Urothelium cell line (cell line): ENCODE data around the gene LMNTD2.

Source experiments
- DNase-seq: peaks from one replicate; pipeline ENCODE4 v3.0.0; 2011; ENCODE audit warnings: low spot score, mixed read lengths
- FAIRE-seq: peaks from 2 replicates; lab custom pipeline; 2011; peaks lifted over from hg19 to GRCh38; lab: Jason Lieb, UNC

LMNTD2 gene

DNA sequence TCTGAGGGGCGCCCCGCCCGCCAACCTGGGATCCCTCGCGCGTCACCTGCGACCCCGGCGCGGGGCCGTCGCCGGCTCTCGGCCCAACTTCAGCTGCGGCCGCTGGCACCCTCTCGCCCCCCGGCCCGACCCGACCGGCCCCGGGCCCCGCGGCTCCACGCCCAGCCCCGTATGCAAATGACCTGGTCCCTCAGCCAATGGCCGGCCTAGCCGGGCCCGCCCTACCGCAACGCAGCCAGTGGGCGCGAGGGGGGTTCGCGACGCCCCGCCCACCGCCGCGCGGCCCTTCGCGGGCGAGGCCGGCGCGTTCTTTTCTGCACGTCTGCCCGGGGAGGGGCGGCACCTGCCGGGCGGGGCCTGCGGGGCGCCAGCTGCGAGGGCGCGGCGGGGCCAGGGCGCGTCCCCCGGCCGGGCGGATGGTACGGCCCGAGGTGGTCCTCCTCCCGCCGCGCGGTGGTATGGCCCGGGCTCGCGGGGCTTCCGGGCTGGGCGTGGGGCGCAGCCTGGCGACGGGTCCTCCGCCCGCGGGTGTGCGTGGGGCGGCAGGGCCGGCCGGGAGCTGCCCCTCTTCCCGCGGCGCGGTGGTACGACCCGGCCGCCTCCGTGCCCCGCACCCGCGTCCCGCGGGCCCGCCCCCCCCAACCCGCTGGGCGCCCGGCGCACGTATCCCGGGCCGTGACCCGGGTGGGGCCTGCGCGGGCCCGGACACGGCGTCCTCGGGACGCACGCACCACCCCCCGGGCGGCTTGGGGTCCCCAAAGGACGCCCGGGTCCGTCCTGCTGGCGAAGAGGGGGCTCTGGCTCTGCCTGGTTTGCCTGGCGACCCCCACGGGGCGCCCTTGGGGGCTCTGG lies 8.0 kb upstream of the LMNTD2 start:
- FAIRE-seq, result no peak
- peak; percentile 94 for DNase-seq

DNA sequence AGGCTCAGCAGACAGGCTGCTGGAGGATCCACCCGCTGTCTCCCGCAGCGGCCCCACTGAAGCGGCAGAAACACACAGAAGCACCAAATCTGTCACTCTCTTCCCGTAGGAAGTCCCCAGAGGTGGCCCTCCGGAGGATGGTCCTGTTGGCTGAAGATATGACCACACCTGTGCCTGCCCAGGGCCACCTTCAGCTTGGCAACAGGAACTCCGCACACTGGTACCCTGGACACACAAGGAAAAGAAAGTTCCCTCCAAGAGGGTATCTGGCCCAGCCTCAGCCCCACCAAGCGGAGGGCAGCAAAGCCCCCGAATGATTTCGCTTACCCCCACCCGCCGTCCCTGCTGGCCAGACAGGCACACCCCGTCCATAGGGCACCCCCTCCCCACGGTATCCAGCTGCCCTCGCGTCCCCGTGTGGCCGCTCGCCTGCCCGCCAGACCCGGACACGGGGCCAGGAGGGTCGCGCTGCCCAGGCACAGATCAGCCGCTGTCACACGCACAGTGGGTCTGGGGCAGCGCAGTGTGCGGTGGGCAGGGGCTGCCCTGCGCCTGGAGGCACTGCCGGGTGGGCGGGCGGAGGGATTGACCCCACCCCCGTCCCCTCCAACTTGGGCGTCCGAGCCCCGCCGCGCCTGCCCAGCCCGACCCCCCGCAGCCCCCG lies 7.2 kb upstream of the LMNTD2 start:
- FAIRE-seq, result no peak

DNA sequence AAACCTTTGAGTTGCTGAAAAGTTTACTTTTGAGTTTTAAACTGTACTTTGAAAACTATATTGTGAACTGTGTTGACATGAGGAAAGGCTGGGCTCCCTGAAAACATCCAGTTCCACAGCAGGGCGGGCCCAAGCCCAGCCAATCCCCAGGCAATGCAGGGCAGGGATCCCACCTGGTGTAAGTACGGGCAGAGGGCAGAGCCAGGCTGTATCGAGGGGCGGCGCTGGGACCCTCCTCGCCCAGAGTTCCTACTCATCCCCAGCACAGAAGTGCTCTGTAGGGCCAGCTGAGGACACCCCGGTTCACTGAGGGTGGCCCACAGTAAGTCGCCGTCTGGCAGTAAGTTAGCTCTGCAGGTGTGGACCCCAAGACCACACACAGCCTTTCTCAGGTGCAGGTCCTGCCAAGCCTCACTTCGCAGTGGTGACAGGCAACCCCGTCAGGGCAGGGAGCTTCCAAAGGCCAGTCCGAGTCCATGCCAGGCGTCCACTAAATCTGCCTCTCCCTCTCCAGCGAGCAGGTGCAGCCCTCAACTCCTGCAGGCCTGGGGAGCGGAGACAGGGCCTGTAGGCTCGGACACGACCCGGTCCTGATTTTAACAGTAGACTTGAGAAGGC lies 6.6 kb upstream of the LMNTD2 start:
- no peak for FAIRE-seq
- DNase-seq, result no peak

More for the DNA sequence above, 7.2 kb upstream of the LMNTD2 start:
- no peak for DNase-seq

DNA sequence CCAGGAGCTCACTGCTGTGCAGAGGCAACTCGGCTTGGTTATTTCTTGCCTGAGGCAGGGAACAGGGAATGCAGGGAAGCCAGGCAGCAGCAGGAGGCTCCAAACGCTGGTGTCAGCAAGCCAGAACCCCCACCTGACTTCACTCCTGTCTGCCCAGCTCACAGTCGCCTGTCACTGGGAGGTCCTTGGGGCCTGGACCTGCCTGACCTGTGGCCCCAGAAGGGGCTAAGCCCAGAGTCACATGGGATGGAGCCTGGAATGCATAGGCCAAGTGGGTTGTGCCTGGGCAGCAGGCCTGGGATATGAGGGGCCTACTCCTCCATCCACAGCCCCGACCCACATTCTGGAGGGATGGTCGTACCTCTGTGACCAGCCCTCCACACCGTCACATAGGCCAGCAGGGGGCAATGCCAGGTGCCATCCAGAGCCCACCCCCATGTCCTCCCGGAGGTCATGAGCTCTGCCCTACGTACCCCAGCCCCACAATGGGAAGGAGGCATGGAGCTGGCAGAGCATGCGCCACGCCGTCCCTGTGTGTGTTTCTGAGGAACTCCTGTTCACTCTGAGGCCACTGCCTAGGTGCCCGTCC lies 5.5 kb upstream of the LMNTD2 start:
- DNase-seq (no peak), FAIRE-seq (no peak)

DNA sequence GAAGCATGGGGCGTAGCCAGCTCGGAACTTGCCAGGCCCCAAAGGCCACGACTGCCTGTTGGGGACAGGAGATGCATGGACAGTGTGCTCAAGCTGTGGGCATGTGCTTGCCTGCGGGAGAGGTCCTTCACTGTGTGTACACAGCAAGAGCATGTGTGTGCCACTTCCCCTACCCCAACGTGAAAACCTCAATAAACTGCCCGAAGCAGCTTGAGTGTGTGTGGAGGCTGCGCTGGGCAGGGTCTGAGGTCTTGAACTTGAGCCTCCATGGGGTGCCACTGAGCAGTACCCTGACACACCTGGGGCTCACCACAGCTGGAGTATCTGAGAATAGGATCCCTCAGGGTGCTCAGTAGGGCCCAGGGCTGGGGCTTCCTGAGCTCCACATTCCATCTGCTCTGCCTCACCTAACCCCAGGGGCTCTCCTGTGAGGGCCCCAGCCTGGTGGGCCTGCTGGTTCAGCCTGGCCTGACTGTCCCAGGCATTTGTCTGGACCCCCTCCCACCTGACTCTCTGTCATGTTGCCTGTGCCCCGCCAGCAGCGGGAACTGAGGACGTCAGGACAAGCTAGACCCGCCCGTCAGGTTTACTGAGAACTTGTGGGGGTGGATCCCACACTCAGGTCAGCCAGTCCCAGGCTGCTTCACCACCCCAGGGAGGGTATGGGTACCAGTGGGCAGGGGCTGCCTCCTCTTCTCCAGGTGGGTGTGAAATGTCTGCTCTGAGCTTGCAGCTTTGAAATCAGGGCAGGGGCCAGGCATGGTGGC lies 3.5 kb upstream of the LMNTD2 start:
- no peak for DNase-seq
- FAIRE-seq, result no peak

DNA sequence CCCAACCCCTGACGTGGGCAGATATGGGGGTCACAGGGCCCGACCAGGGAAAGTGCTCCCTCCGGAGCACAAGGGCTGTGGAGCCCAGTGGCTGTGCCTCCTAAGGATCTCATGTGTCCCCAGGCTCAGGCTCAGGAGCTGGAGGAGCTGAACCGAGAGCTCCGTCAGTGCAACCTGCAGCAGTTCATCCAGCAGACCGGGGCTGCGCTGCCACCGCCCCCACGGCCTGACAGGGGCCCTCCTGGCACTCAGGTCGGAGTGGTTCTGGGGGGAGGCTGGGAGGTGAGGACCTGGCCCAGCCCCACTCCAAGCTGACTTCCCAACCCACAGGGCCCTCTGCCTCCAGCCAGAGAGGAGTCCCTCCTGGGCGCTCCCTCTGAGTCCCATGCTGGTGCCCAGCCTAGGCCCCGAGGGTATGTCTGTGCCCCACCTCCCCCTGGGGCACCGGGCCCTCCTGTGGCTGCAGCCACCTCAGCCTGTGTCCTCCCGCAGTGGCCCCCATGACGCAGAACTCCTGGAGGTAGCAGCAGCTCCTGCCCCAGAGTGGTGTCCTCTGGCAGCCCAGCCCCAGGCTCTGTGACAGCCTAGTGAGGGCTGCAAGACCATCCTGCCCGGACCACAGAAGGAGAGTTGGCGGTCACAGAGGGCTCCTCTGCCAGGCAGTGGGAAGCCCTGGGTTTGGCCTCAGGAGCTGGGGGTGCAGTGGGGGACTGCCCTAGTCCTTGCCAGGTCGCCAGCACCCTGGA lies 2.7 kb upstream of the LMNTD2 start:
- DNase-seq (no peak), FAIRE-seq (no peak)

DNA sequence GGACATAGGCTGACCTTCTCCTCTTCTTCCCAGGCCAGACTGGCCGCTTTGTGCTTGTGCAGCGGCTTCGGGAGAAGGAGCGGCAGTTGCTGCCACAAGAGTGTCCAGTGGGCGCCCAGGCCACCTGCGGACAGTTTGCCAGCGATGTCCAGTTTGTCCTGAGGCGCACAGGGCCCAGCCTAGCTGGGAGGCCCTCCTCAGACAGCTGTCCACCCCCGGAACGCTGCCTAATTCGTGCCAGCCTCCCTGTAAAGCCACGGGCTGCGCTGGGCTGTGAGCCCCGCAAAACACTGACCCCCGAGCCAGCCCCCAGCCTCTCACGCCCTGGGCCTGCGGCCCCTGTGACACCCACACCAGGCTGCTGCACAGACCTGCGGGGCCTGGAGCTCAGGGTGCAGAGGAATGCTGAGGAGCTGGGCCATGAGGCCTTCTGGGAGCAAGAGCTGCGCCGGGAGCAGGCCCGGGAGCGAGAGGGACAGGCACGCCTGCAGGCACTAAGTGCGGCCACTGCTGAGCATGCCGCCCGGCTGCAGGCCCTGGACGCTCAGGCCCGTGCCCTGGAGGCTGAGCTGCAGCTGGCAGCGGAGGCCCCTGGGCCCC lies 1.6 kb upstream of the LMNTD2 start:
- FAIRE-seq, result no peak

DNA sequence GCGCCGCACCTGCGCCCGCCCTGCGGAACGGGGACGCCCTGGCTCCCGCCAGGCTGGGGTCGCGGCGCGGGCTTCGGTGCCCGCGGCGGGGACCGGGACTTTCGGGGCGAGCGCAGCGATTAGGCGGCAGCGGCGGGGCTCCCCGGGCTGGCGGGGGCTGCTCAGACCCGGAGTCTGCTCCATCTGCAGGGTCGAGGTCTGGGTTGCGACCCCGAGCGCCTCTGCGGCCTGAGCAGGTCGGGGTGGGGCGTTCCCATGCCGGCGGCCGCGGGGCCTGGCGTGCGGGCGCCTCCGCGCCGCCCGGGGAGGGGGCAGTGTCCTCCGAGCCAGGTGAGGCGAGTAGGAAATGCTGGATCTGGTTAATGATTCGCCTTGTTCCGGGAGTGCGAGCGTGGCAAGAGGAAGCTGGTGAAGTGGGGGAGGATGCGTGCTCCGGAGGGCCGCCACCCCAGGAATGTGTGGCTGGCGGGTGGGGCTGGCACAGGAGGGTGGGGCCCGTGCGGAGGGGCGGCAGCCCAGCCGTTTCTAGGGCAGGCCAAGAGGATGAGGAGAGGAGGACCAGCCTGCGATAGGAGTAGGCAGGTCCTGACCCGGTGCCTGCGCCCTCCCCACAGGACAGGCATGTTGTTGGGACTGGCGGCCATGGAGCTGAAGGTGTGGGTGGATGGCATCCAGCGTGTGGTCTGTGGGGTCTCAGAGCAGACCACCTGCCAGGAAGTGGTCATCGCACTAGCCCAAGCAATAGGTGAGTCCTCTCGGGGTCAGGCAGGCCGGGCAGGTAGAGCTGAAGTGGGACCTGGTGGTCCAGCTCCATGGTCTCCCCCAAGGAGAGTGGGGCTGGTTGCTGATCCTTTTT lies 838 bp upstream of the LMNTD2 start:
- peak; percentile 57 for DNase-seq

More for the DNA sequence above, 1.6 kb upstream of the LMNTD2 start:
- DNase-seq, result no peak

DNA sequence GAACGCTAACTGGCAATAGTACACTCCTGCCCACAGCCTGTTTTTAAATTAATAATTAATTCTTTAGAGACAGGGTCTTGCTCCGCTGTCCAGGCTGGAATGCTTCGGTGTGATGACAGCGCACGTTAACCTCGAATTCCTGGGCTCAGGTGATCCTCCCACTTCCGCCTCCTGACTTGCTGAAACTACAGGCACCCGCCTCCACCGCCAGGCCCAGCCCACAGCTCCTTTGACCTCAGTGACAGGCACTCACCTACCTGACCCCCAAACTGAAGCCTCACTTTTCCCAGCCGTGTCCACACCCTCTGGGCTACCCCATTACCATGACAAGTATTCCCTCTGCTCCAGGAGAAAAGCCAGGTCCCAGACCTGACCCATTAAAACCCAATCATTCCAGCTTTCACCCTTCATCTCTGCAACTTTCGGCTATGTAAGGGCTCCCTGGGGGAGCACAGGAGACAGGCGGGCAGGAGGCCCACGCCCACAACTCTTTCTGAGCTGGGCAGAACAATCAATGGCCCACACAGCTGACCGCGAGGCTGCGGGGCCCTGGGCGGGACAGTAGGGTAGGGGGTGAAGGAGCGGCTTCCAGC lies 730 bp downstream of the LMNTD2 start:
- FAIRE-seq (no peak), DNase-seq (no peak)

More for the DNA sequence above, 838 bp upstream of the LMNTD2 start:
- FAIRE-seq, result no peak

DNA sequence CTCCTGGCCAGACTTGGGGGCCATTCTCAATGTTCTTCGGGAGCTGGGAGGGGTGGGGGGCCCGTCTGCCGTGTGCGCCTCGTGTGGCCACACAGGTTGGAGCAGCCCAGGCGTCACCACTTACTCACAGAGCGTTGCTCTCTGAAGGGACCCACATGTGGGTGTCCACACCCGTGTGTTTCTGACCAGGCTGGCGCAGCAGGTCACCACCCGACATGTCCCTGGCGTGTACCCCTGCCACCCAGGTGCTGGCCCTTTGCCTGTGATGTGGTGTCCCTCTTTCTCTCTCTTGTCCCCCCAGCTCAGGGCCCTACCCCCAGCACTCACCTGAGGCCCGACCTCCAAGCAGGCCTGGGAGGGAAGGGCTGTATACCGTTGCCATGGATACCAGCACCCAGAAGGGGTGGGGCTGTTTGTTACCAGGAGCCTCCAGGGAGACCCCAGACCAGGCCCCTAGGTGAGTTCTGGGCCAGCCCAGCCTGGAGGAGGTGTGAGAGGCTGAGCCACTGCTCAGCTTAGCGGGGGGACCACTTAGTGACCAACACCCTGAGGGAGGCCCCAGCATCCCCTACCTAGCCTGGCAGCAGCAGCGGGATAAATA lies 1.4 kb downstream of the LMNTD2 start:
- FAIRE-seq (no peak), DNase-seq (no peak)

DNA sequence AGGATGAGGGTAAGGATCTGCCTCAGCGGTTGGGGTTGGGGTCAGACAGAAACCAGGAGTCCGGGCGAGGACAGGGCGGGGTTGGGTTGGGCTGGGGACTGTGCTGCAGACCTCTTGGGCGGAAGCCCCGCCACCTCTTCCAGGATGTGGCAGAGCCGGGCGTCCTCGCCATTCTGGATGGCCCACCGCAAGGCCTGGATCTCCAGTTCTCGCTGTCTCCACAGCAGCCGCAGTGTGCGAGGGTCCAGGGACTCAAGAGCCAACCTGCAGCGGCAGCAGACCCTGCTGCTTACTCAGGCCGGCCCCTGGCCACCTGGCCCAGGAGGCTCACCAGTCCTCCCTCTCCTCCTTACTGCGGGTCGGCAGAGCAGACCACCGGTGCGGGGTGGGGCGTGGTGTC lies 2.0 kb downstream of the LMNTD2 start:
- FAIRE-seq (no peak), DNase-seq (no peak)

DNA sequence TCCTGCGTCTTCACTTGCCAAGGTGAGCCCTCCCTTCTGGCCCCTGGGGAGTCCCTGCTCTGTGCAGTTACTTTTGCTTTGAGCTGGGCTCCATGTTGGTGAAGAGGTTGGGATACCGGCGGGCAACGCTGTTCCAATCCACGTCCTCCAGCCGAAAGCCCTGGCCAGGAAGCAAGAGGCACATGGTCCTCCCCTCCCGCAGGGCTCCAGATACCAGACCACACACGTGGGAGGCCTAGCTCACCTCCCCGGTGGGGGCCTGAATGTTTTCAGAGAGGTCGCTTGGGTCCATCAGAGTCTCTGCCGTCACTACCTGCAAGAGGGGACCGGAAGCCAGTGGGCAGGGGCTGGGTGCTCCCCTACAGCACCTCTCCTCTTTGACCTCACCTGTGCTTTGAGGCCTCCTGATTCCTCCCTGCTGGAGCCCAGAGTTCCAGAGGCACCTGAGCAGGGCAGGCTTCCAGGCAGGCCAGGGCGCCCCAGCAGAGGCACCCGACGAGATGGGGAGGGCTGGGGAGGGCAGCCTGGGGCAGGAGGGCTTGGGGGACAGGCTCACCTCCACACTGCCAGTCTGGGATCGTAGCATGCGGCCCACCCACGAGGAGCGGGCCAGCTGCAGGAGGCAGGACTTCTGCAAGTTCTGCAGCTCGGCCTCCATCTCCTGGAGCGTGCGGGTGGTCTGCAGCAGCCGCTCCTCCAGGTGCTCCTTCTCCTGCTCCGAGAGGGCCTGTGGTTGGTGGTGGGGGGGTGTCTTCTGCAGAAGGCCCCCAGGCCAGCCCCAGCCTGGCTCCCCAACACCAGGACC lies 3.0 kb downstream of the LMNTD2 start:
- FAIRE-seq (no peak), DNase-seq (no peak)

DNA sequence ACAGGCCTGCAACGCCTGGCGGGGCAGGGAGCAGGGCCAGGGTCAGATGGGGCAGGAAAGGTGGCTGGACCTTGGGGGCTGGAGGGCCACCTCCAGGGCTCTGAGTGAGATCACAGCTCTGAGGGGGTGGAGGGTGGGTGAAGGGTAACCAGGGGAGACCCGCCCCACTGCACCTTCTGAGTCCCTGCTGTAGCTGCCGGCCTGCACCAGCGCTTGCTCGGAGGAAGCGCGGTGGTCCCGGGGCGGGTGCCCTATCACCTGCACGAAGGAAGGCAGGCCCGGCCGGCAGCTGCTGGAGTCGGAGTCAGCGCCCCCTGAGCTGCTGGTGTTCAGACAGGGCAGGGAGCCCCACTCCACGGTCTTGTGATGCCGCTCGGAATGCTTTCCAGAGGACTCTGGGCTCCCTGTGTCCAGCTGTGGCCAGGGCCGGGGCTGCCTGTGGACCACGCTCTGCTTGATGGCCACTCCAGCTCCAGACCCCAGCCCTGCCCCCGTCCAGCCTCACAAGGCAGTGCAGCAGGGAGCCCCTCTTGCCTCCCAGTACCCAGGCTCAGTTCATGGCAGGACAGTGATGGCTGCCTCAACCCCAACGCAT lies 3.8 kb downstream of the LMNTD2 start:
- FAIRE-seq, result no peak
- no peak for DNase-seq

DNA sequence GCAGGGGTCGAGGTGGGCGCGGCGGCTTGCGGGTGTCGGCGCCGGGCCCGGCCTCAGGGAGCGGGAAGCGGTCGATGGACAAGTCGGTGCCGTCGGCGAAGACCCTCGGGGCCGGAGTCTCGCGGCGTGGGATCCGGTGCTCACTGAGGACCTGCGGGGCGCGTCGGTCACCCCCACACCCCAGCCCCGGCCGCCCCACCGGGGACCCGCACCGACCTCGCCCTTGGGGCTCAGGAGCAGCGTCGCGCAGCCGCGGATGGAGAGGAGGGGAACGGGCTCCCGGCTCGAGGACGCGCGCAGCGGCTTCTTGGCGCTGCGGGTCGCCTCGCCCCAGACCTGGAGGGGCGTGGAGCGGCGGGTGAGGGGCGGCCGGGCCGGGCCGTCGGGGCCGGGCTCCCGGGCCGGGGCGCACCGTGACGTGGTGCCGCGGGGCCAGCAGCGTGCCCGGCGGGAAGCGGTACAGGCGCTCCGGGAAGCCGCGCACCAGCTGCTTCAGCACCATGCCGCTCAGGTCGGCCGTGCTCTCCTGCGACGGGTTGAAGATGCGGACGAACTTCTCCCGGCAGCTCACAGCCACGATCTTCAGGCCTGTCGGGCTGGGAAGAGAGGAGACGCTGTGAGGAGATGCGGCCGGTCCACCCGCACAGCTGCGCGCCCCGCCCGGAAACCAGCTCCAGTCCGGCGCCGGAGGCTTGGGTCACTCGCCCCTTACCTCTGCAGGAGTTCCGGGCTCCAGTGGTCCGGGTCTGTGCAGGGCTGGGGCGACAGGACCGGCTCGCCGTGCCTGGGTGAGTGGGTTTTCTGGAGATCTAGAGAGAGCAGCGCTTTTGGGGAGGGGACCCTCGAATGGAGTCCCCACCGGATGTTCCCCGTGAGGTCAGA lies 4.5 kb downstream of the LMNTD2 start:
- DNase-seq, result no peak
- no peak for FAIRE-seq

DNA sequence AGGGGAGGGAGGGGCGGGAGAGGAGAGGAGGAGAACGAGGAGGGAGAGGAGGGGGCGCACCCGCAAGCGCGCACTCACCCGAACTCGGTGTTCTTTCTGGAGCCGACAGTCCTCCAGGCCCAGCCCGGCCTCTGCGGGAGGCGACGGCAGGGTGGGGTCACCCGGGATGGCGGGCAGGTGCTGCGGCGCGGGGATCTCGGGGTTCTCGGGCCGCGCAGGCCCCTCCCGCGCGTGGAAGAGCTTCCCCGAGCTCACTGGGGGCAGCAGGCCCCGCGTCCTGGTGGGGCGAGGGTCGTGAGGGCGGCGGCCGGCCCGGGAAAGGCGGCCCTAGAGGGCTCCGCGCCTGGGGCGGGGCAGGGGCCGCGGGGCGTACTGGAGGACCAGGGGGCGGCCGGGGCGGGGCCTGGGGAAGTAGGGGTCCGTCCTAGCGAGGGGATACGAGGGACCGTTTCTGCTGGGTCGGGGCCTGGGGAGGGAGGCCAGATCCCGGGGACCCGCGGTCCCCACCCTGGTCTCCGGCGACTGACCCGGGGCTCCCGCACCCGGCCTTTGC lies 5.2 kb downstream of the LMNTD2 start:
- no peak for DNase-seq
- FAIRE-seq, result no peak
